Panc1 (cell line): Measurements from ENCODE around the gene ZNF511.

Experiments used
- CTCF ChIP-seq: fragments of 450-650 bp; IDR thresholded peaks from 2 replicates; pipeline ENCODE4 v1.5.1; 2017; ENCODE audit warnings: mild to moderate bottlenecking
- POLR2AphosphoS5 ChIP-seq: IDR thresholded peaks from 2 replicates; pipeline ENCODE4 v1.6.1; 2012; ENCODE audit warnings: mild to moderate bottlenecking, low read depth, low read length, moderate library complexity
- TF ChIP-seq, protein P1 (sequence below), 2 experiments: IDR thresholded peaks; 2 replicates each; pipeline ENCODE4 v1.6.1; 2011 to 2012; ENCODE audit warnings: low read depth in 2 of 2, control low read depth in 1 of 2, low read length in 1 of 2, mild to moderate bottlenecking in 1 of 2, moderate library complexity in 1 of 2; ENCODE audit not compliant: insufficient read depth in 1 of 2

- TF ChIP-seq CTCF (no peak), POLR2AphosphoS5 (no peak)
- TF ChIP-seq, protein P1, sequence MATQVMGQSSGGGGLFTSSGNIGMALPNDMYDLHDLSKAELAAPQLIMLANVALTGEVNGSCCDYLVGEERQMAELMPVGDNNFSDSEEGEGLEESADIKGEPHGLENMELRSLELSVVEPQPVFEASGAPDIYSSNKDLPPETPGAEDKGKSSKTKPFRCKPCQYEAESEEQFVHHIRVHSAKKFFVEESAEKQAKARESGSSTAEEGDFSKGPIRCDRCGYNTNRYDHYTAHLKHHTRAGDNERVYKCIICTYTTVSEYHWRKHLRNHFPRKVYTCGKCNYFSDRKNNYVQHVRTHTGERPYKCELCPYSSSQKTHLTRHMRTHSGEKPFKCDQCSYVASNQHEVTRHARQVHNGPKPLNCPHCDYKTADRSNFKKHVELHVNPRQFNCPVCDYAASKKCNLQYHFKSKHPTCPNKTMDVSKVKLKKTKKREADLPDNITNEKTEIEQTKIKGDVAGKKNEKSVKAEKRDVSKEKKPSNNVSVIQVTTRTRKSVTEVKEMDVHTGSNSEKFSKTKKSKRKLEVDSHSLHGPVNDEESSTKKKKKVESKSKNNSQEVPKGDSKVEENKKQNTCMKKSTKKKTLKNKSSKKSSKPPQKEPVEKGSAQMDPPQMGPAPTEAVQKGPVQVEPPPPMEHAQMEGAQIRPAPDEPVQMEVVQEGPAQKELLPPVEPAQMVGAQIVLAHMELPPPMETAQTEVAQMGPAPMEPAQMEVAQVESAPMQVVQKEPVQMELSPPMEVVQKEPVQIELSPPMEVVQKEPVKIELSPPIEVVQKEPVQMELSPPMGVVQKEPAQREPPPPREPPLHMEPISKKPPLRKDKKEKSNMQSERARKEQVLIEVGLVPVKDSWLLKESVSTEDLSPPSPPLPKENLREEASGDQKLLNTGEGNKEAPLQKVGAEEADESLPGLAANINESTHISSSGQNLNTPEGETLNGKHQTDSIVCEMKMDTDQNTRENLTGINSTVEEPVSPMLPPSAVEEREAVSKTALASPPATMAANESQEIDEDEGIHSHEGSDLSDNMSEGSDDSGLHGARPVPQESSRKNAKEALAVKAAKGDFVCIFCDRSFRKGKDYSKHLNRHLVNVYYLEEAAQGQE (IDR thresholded peaks at IDR 0.05; ENCODE audit: insufficient read depth in 1 of 2, low read depth in 2 of 2, low read length in 1 of 2) = no peak
Observed at GRCh38 chr10:133294189-133294588, 14.5 kb upstream of the ZNF511 start.
